Heart left ventricle (tissue), 16 donors: ENCODE data around the gene IREB2. TPM values are rescaled to one million over a fixed set of nuclear protein-coding genes. Genes with fewer than 3 reads are reported as not detected.

Experiments
- ATAC-seq, 4 donors: fragments of 200-7000 bp; cut with Tn5 transposase; one replicate each; pipeline ENCODE4 v1.9.1; 2020 to 2022; ENCODE audit warnings: moderate library complexity in 4 of 4, mild to moderate bottlenecking in 3 of 4, moderate number of reproducible peaks in 1 of 4
- DNase-seq, 5 donors: peaks; one replicate each; pipeline ENCODE4 v3.0.0-alpha.2; 2020
- H3K27ac ChIP-seq, 12 donors: fragments of 200-600 bp; sonication (generic) in 4 of 12; one replicate each; pipeline versions ENCODE4 v1.5.0 to v1.8.0; 2016 to 2022; ENCODE audit warnings: mild to moderate bottlenecking in 2 of 12
- H3K27me3 ChIP-seq, 9 donors: fragments of 200-600 bp; sonication (generic) in 2 of 9; one replicate each; pipeline versions ENCODE4 v1.5.1 to v1.8.0; 2016 to 2022; ENCODE audit warnings: mild to moderate bottlenecking in 3 of 9
- H3K36me3 ChIP-seq, 9 donors: fragments of 200-600 bp; sonication (generic) in 2 of 9; one replicate each; pipeline versions ENCODE4 v1.5.0 to v1.8.0; 2018 to 2022; ENCODE audit warnings: mild to moderate bottlenecking in 2 of 9
- H3K4me1 ChIP-seq, 12 donors: fragments of 200-600 bp; sonication (generic) in 4 of 12; one replicate each; pipeline versions ENCODE4 v1.5.0 to v1.8.0; 2016 to 2022; ENCODE audit warnings: mild to moderate bottlenecking in 3 of 12
- H3K4me3 ChIP-seq, 12 donors: fragments of 200-600 bp; sonication (generic) in 4 of 12; one replicate each; pipeline versions ENCODE4 v1.5.0 to v1.8.0; 2017 to 2022; ENCODE audit warnings: mild to moderate bottlenecking in 9 of 12, moderate library complexity in 4 of 12
- H3K9me3 ChIP-seq, 12 donors: fragments of 200-600 bp; sonication (generic) in 4 of 12; one replicate each; pipeline versions ENCODE4 v1.5.0 to v1.8.0; 2016 to 2022; ENCODE audit warnings: mild to moderate bottlenecking in 1 of 12
- POLR2A ChIP-seq, 2 donors: fragments of 450-650 bp; IDR thresholded peaks; one replicate each; pipeline ENCODE4 v1.6.1; 2017; ENCODE audit warnings: antibody characterized with exemption in 2 of 2, mild to moderate bottlenecking in 2 of 2, moderate library complexity in 2 of 2
- WGBS, 4 donors: extraction: QIAGEN DNeasy Blood & Tissue Kit in 2 of 4; methylation state at CpG; one replicate each; pipeline versions ENCODE4 v1.1.5 to v1.1.7; 2013 to 2018; 5-methylcytosine and 5-hydroxymethylcytosine counted together
- intact Hi-C, 10 donors: fragments of 100-400 bp; cut with DNase I; formaldehyde crosslinking; loops; one replicate each; pipeline versions ENCODE4 v1.11.1 to v1.14.2; 2022
- polyA plus RNA-seq, 2 donors: library from polyadenylated mRNA; stranded (reverse); fragments of 200-250 nt; gene quantifications; one replicate each; pipeline ENCODE4 v1.2.3, GENCODE V29; 2013
- total RNA-seq, 9 donors: library from RNA; depleted of rRNA in 2 of 9; stranded (reverse); fragments of >200 nt in 2 of 9; fragmentation: NEBNext Ultra II Directional in 3 of 9; extraction: Animal tissue kit (Norgen Biotek cat#: 25700) in 3 of 9; gene quantifications; one replicate each; pipeline versions ENCODE4 v1.1.0 to v1.2.4, GENCODE V29; 2016 to 2023
- TF ChIP-seq, protein P1 (sequence below), 12 donors: fragments of 200-600 bp; sonication (generic) in 4 of 12; IDR thresholded peaks; one replicate each; pipeline versions ENCODE4 v1.5.0 to v1.8.0; 2018 to 2022; ENCODE audit warnings: antibody characterized with exemption in 12 of 12, mild to moderate bottlenecking in 5 of 12
- donor health status: ischemic (EF 13 %, LVEDD 7.1; RV severe dilation, severe dysfunction).
- donor health status: healthy with polysubstance abuse.
- donor health status: DM: no; HTN: yes; CAD: no.
- donor health status: DM: no; HTN: no; CAD: no.
- donor health status: ischemic (EF 25% LVEDD 6.9; RV normal size, moderate dysfunction).
- donor health status: ischemic (EF 25% LVEDD 5.7; RV mildly dilated, moderate dysfunction).
- donor health status: healthy.
- donor health status: DM: yes; HTN: yes; CAD: no.
- donor health status: ischemic (EF 35%, LVEDD 5.7; RV mildly dilated, moderate dysfunction).
- donor health status: nonischemic (EF 11% LVEDD 7.7; RV severe dilation, severe dysfunction).
- donor health status: DM: yes; HTN: yes; CAD: no.
- donor health status: PGD.
- donor health status: ischemic (EF 29% LVEDD 5.4; RV normal size, mild dysfunction).
- donor health status: nonischemic (EF 23%, LVEDD 6.1; RV moderate dilation, normal function).

Gene IREB2
- total and polyA plus RNA-seq, 11 donors: 6.3 to 50.0 (median 29.5) TPM

DNA sequence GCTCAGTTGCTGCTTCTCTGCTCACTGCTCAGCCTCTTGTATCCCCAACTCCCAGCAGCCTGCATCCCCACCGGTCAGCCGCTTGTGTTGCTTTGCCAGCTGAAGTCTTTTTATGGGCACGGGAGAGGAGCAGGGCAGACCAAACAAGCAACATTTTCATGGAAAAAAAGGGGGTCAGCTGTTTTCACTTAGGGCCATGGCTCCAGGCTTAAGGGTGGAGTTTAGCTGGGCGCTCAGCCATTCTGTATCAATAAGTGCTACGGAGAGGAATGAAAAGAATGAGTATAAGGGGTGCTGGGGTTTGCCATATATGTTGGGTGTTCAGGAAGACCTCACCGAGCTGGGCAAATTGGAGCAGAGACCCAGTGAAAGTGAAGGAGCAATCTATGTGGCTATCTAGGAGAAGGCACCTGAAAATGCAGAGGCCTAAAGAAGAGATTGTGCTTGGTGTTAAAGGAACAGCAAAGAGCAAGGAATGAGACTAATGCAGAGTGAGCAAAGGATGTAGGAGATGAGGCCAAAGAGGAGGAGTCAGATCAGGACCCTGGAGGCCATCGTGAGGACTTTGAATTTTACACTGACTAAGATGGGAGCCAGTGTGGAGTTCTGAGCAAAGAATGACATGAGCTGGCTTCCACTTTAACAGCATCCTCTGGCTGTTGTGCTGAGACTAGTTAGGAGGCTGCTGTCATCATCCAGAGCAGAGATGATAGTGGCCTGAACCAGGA, 16.6 kb upstream of the IREB2 start:
- Histone ChIP-seq H3K27me3 (no peaks in the 10 kb centered on the region), H3K27ac (no peak overlapping the region), H3K9me3 (no peaks in the 10 kb centered on the region), H3K4me3 (no peak overlapping the region), H3K36me3 (no peaks in the 10 kb centered on the region), H3K4me1 (peaks cover 0 to 11% (median 0%) of the 10 kb centered on the region in 12 donors)
- ATAC-seq: no peak
- intact Hi-C loops: loop anchor here in 8 of 10 donors (2.0 to 10.0 kb wide), 5 partner anchors 109 to 457 kb away; no protein-coding TSS in a partner anchor
- DNase-seq: no peak
- TF ChIP-seq, protein P1, sequence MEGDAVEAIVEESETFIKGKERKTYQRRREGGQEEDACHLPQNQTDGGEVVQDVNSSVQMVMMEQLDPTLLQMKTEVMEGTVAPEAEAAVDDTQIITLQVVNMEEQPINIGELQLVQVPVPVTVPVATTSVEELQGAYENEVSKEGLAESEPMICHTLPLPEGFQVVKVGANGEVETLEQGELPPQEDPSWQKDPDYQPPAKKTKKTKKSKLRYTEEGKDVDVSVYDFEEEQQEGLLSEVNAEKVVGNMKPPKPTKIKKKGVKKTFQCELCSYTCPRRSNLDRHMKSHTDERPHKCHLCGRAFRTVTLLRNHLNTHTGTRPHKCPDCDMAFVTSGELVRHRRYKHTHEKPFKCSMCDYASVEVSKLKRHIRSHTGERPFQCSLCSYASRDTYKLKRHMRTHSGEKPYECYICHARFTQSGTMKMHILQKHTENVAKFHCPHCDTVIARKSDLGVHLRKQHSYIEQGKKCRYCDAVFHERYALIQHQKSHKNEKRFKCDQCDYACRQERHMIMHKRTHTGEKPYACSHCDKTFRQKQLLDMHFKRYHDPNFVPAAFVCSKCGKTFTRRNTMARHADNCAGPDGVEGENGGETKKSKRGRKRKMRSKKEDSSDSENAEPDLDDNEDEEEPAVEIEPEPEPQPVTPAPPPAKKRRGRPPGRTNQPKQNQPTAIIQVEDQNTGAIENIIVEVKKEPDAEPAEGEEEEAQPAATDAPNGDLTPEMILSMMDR (IDR thresholded peaks at IDR 0.05): no peak
- TF ChIP-seq POLR2A (IDR thresholded peaks at IDR 0.05): no peak
- WGBS, 4 donors: 72 to 77% (median 73%) methylated on average over 7 of the region's 7 CpGs

DNA sequence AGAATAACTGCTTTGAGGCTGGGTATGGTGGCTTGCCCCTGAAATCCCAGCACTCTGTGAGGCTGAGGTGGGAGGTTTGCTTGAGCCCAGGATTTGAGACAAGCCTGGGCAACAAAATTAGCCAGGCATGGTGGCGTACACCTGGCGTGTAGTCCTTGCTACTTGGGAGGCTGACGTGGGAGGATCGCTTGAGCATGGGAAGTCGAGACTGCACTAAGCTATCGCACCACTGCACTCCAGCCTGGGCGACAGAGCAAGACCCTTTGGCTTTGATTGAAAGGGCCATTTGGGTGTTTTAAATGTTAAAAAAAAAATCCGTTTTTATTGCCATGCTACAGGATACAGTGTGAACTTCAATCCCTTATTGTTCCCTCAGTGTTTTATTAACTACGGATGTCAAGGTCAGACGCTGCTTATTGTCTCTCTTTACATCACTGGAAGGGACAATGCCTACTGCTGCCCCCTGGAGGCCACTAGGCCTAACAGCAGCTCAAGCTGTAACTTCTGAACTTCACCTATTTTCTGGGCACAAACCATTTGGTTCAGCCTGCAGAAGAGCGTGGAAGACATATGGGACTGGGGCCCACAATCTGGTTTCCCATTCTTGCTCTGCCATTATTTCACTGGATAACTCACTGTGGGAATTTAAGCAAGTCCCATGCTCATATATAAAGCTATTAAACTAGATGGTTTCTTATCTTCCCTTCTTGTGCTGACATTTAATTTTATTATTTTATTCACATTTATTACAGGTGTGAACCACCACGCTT, 15.3 kb upstream of the IREB2 start:
- no peaks in the 10 kb centered on the region for H3K9me3 ChIP-seq
- H3K4me1 ChIP-seq: peaks cover 0 to 11% (median 0%) of the 10 kb centered on the region in 12 donors
- WGBS, 4 donors: 51 to 58% (median 54%) methylated on average over 12 of the region's 12 CpGs
- H3K27ac ChIP-seq: no peak overlapping the region
- H3K36me3 ChIP-seq: no peaks in the 10 kb centered on the region
- no peaks in the 10 kb centered on the region for H3K27me3 ChIP-seq
- ATAC-seq (peak in 3 of 4 donors; percentile 53 to 75 (median 74)), DNase-seq (peak; percentile 39 to 67 (median 57))
- TF ChIP-seq, protein P1 (IDR thresholded peaks at IDR 0.05): peak; percentile 88 to 96 (median 93)
- TF ChIP-seq POLR2A (IDR thresholded peaks at IDR 0.05): no peak
- intact Hi-C loops: loop anchor here in 8 of 10 donors (1.0 to 10.0 kb wide), 6 partner anchors 110 to 458 kb away; no protein-coding TSS in a partner anchor
- H3K4me3 ChIP-seq: no peak overlapping the region

DNA sequence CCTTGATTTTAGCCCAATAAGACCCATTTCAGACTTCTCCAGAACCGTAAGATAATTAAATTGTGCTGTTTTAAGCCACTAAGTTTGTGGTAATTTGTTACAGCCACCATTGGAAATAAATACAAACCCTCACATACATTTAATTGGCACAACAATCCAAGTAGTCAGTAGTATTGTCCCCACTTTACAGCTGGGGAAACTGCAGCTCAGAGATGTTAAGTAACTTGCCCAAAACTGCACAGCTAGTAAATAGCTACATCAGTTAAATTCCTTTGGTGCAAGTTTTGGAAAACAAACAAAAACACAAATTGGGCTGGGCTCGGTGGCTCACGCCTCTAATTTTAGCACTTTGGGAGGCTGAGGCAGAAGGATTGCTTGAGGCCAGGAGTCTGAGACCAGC, 13.3 kb upstream of the IREB2 start:
- Histone ChIP-seq H3K4me1 (peaks cover 0 to 11% (median 0%) of the 10 kb centered on the region in 12 donors), H3K27me3 (peaks cover 0 to 3% (median 0%) of the 10 kb centered on the region in 9 donors), H3K9me3 (no peaks in the 10 kb centered on the region), H3K4me3 (no peak overlapping the region), H3K27ac (no peak overlapping the region), H3K36me3 (no peaks in the 10 kb centered on the region)
- 72 to 89% (median 78%) methylated on average over 3 of the region's 3 CpGs for WGBS, 4 donors
- intact Hi-C loops: loop anchor here in 8 of 10 donors (1.0 to 10.0 kb wide), 6 partner anchors 112 to 460 kb away; no protein-coding TSS in a partner anchor
- TF ChIP-seq POLR2A (IDR thresholded peaks at IDR 0.05): no peak
- TF ChIP-seq, protein P1 (IDR thresholded peaks at IDR 0.05): no peak
- ATAC-seq: no peak
- DNase-seq: no peak

DNA sequence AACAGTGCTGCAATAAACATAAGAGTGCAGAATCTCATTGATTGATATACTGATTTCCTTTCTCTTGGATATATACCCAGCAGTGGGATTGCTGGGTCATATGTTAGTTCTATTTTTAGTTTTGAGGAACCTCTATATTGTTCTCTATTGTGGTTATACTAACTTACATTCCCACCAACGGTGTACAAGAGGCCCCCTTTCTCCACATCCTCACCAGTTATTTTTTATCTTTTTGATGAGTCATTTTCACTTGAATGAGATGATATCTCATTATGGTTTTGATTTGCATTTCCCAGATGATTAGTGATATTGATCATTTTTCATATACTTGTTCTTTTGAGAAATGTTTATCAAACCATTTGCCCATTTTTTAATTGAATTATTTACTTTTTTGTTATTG, 12.4 kb upstream of the IREB2 start:
- 28 to 38% (median 33%) methylated on average over 1 of the region's 1 CpG for WGBS, 4 donors
- ATAC-seq (no peak), DNase-seq (no peak)
- Histone ChIP-seq H3K4me3 (no peak overlapping the region), H3K27ac (no peak overlapping the region), H3K9me3 (no peaks in the 10 kb centered on the region), H3K36me3 (no peaks in the 10 kb centered on the region), H3K27me3 (peaks cover 0 to 8% (median 0%) of the 10 kb centered on the region in 9 donors), H3K4me1 (peaks cover 0 to 11% (median 0%) of the 10 kb centered on the region in 12 donors)
- TF ChIP-seq POLR2A (IDR thresholded peaks at IDR 0.05): no peak
- intact Hi-C loops: loop anchor here in 4 of 10 donors (2.0 to 10.0 kb wide), 3 partner anchors 117 to 461 kb away; no protein-coding TSS in a partner anchor
